Stomach (tissue), 4 donors: Measurements from ENCODE around the gene PGLYRP3.

Experiments
- CTCF ChIP-seq, 7 experiments: fragments of 450-650 bp in 4 of 7; fragments of 200-600 bp in 3 of 7; sonication (generic) in 3 of 7; IDR thresholded peaks; one replicate each; pipeline ENCODE4 v1.5.1; 2016 to 2019; ENCODE audit warnings: antibody characterized with exemption in 7 of 7, control low read depth in 2 of 7, mild to moderate bottlenecking in 1 of 7
- EP300 ChIP-seq: sonication (generic); formaldehyde crosslinking; IDR thresholded peaks from one replicate; pipeline ENCODE4 v1.6.1; 2017; ENCODE audit warnings: antibody characterized with exemption
- POLR2A ChIP-seq, 4 donors: fragments of 450-650 bp; IDR thresholded peaks; one replicate each; pipeline ENCODE4 v1.6.1; 2016; ENCODE audit warnings: antibody characterized with exemption in 4 of 4, control low read depth in 2 of 4, mild to moderate bottlenecking in 1 of 4, moderate library complexity in 1 of 4
- POLR2AphosphoS5 ChIP-seq, 3 donors: sonication (generic); formaldehyde crosslinking; IDR thresholded peaks; one replicate each; pipeline ENCODE4 v1.6.1; 2016; ENCODE audit warnings: antibody characterized with exemption in 3 of 3

- TF ChIP-seq CTCF (IDR thresholded peaks at IDR 0.05) (no peak), EP300 (no peak), POLR2A (IDR thresholded peaks at IDR 0.05) (no peak), POLR2AphosphoS5 (IDR thresholded peaks at IDR 0.05) (no peak)
Measured at GRCh38 chr1:153341431-153341934, 28.7 kb upstream of the PGLYRP3 start.
